Measurements from ENCODE around the gene CLIC4. TPM values are rescaled to one million over a fixed set of nuclear protein-coding genes. Genes with fewer than 3 reads are reported as not detected.
A peak's percentile ranks its signal among the peaks of the same experiment; 100 is the strongest.

CLIC4 gene
- total and polyA plus RNA-seq, 9 of the 15 experiments (the other 6 are each of a cell fraction or from before 2014, with no cell fraction given) = 16.0 to 67.5 (median 38.4) TPM

DNA sequence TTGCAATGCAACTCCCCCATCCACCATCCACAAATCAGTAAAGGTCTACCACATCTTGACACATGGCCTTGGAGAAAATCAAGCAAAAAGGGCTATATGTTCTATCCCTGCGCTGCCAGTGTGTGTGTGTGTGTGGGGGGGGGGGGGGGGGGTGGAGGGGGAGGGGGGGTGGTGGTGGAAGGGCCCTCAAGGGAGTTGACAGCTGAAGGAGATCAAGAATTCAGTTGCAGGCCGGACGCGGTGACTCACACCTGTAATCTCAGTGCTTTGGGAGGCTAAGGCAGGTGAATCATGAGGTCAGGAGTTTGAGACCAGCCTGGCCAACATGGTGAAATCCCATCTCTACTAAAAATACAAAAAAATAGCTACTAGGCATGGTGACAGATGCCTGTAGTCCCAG, 37.6 kb upstream of the CLIC4 start (continued):
- TF ChIP-seq, protein P1, sequence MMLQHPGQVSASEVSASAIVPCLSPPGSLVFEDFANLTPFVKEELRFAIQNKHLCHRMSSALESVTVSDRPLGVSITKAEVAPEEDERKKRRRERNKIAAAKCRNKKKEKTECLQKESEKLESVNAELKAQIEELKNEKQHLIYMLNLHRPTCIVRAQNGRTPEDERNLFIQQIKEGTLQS (IDR thresholded peaks at IDR 0.05) = peak; percentile 72
- TF ChIP-seq, protein P1 (CRISPR knock-in tag; conservative IDR thresholded peaks at IDR 0.05) = no peak
- TF ChIP-seq ZNF740 (CRISPR knock-in tag; IDR thresholded peaks at IDR 0.05) (peak; percentile 65; the same call in 1 of the 2 replicates), ZNF740 (tag; IDR thresholded peaks at IDR 0.05) (no peak), ZNF277 (CRISPR knock-in tag; IDR thresholded peaks at IDR 0.05; ENCODE audit: borderline replicate concordance) (no peak), ZNF445 (CRISPR knock-in tag; IDR thresholded peaks at IDR 0.05; ENCODE audit: low read depth) (no peak), ZBTB9 (CRISPR knock-in tag; IDR thresholded peaks at IDR 0.05) (no peak), JUN (IDR thresholded peaks at IDR 0.05; ENCODE audit: borderline replicate concordance, low read depth, low read length) (peak; percentile 45; the same call in 1 of the 2 replicates), JUN (CRISPR knock-in tag; IDR thresholded peaks at IDR 0.05; ENCODE audit: borderline replicate concordance) (no peak), SMARCE1 (IDR thresholded peaks at IDR 0.05) (0 out of 2 replicates have a peak, but pooled peaks have one; percentile 42), SMAD2 (IDR thresholded peaks at IDR 0.05; ENCODE audit: low read depth, low read length) (no peak), FOSL1 (tag; conservative IDR thresholded peaks at IDR 0.05) (peak; percentile 73), THRB (CRISPR knock-in tag; conservative IDR thresholded peaks at IDR 0.05) (no peak), ZEB2 (IDR thresholded peaks at IDR 0.05) (peak; percentile 63; the same call in 1 of the 2 replicates)
- TF ChIP-seq, protein P2, sequence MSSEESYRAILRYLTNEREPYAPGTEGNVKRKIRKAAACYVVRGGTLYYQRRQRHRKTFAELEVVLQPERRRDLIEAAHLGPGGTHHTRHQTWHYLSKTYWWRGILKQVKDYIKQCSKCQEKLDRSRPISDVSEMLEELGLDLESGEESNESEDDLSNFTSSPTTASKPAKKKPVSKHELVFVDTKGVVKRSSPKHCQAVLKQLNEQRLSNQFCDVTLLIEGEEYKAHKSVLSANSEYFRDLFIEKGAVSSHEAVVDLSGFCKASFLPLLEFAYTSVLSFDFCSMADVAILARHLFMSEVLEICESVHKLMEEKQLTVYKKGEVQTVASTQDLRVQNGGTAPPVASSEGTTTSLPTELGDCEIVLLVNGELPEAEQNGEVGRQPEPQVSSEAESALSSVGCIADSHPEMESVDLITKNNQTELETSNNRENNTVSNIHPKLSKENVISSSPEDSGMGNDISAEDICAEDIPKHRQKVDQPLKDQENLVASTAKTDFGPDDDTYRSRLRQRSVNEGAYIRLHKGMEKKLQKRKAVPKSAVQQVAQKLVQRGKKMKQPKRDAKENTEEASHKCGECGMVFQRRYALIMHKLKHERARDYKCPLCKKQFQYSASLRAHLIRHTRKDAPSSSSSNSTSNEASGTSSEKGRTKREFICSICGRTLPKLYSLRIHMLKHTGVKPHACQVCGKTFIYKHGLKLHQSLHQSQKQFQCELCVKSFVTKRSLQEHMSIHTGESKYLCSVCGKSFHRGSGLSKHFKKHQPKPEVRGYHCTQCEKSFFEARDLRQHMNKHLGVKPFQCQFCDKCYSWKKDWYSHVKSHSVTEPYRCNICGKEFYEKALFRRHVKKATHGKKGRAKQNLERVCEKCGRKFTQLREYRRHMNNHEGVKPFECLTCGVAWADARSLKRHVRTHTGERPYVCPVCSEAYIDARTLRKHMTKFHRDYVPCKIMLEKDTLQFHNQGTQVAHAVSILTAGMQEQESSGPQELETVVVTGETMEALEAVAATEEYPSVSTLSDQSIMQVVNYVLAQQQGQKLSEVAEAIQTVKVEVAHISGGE (CRISPR knock-in tag; IDR thresholded peaks at IDR 0.05) = no peak

Measured in K562 (cell line).